ENCODE measurements around the gene PHF20. TPM values are rescaled to one million over a fixed set of nuclear protein-coding genes. Genes with fewer than 3 reads are reported as not detected.
"Not testable (repeated sequence)": the region's sequence is repeated elsewhere in the genome, so short reads cannot be mapped to it uniquely, and the experiment has no call there.

Gene PHF20
- total RNA-seq, 1 donor from 2014 or later = 58.4 TPM

- no peak for DNase-seq (ENCODE audit: low read depth)
Measured at GRCh38 chr20:35839904-35840303, 68.1 kb downstream of the PHF20 start.

DNA sequence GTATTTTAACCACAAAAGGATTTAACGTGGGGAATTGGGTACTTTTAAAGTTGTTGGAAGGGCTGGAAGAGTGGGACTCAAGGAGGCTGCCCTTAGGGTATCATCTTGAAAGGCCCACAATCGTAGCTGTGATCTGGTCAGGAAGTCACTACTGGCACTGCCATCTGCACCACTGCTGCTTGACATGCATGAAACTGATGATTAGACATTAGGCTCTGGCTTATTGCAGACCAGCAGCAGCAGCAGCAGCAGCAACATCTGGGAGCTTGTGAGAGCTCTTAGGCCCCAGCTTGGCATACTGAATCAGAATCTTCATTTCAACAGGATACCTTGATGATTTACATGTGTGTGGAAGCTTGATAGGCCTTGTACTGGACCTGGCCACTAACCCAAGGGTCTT, 68.6 kb downstream of the PHF20 start:
- no peak for DNase-seq (ENCODE audit: low read depth)

GRCh38 chr20:35842361-35842760, 70.5 kb downstream of the PHF20 start:
- DNase-seq (ENCODE audit: low read depth) = no peak

DNA sequence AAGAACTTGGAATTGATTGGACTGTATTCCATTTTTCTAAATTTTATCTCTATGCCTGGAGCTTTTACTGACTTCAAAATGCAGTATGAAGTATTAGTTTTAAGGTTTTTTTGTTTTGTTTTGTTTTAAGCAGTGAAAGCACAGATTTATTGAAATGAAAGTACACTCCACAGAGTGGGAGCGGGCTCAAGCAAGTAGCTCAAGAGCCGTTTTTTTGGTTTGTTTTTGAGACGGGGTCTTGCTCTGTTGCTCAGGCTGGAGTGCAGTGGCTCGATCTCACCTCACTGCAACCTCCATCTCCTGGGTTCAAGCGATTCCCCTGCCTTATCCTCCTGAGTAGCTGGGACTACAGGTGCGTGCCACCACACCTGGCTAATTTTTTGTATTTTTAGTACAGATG, 72.1 kb downstream of the PHF20 start:
- DNase-seq (ENCODE audit: low read depth) = not testable (repeated sequence)

- DNase-seq (ENCODE audit: low read depth) = no peak
Measured at GRCh38 chr20:35845561-35845960, 73.7 kb downstream of the PHF20 start.

GRCh38 chr20:35849706-35850105, 77.9 kb downstream of the PHF20 start:
- no peak for DNase-seq (ENCODE audit: low read depth)

DNA sequence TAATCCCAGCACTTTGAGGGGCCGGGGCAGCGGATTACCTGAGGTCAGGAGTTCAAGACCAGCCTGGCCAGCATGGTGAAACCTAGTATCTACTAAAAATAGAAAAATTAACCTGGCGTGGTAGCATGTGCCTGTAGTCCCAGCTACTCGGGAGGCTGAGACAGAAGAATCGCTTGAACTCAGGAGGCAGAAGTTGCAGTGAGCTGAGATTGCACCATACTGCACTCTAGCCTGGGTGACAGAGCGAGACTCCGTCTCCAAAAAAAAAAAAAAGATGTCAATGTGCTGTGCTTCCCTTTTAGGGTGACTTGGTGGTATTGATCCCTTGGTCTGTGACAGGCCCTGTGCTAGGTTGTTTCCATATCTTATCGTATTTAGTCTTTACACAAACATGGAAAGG, 79.8 kb downstream of the PHF20 start:
- not testable (repeated sequence) for DNase-seq (ENCODE audit: low read depth)

DNA sequence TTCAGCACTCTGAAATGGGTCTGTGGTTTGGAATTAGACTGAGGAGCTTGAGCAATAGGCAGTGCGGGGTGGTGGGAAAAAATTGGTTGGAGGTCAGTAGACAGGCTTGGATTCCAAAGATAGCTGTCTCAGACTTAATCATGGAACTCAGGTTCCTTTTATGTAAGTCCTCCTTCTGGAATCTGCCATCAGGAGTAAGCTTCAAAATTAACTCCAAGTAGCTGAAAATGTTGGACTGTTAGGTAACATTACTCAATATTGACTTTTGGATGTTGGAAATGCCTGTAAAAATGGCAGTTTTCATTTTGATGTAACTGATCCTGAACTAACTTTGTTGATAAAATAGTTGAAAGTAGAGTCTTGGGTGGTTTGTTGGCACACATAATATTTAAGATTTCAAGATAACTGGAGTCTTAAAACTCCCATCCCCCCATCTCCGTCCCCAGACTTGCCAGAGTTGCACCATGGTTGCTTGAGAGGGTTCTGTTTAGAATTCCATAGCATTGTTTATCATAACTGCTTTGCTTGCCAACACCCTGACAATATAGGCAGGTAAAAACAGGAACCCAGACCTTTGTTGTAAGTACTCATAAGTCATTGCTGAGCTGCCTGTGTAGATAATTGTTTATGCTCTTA, 83.0 kb downstream of the PHF20 start:
- peak; percentile 24 for DNase-seq (ENCODE audit: low read depth)

GRCh38 chr20:35855641-35856040, 83.8 kb downstream of the PHF20 start:
- not testable (repeated sequence) for DNase-seq (ENCODE audit: low read depth)

GRCh38 chr20:35856866-35857265, 85.1 kb downstream of the PHF20 start:
- DNase-seq (ENCODE audit: low read depth) = peak; percentile 51

DNA sequence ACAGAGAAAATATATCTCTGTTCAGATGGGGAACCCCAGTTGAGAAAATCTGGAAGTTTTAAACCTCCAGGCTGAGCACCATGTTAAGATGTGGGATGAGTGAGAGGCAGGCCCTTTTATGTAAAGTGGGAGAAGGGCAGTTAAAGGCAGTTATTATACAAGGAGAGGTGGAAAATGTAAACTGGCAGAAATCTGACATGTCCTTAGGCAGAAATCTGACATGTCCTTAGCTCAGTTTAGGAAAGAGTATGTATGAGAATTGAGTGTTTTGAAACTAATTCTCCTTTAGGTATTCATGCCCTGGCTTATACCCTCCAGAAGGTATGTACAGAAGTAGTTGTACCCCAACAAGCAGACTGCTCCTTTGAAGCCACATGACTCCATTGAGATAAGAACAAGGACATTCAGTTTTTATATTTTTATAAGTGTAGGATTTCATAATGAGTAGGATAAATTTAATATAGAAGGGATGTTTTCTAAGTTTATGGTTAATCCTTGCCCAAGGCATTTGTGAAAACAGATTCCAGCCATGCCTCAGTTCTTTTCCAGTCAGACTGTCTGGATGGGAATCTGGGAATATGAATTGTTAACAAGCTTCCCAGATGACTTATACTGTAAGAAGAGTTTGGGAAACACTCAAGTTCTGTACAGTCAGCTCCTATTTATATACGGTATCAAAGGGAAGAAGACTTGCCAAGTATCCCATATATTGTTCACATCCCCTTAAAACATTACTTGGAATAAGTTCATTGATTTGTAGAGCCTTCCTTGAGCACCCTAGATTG, 94.8 kb downstream of the PHF20 start:
- peak; percentile 53 for DNase-seq (ENCODE audit: low read depth)

DNA sequence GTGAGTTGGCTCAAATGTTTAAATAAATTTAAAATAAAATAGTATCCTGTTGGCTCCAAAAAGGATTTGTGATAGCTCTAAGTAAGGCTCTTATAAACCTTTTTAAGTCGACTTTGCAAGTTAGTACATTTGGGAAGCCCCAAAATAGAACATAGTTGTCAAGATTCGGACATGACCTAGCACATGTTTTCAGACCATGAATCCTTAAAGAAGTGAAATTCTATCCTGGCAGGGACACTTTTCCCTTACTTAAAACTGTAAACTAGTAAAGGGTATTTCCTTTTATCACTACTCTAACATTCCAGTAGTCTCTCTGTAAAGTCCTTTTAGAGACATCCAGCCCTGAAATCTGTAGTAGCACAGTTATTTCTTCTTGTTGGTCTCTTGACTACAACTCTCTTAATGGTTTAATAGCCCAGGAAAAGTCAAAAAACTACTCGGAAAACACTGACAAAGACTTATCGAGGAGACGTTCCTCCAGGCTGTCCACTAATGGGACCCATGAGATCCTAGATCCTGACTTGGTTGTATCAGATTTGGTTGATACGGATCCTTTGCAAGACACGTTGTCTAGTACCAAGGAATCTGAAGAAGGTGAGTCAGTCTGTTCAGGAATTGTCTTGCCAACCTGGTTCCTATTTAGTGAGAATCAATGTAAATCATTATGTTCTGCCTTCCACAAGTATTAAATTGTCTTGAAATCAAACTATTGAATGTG, 98.9 kb downstream of the PHF20 start:
- DNase-seq (ENCODE audit: low read depth) = no peak

GRCh38 chr20:35871259-35871771, 99.5 kb downstream of the PHF20 start:
- no peak for DNase-seq (ENCODE audit: low read depth)

DNA sequence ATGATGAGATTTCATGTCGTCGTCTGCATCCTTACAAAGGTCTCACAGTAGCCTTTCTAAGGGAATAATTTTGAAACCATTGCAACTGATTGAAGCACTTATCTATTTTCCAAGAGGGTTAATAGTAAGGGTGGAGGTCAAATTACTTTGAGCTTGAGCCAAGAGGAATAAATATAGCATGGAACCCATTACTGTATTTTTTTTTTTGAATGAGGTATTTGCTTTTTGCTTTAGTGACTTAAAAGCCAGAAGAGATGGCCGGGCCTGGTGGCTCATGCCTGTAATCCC, 104.2 kb downstream of the PHF20 start:
- DNase-seq (ENCODE audit: low read depth) = no peak

- DNase-seq (ENCODE audit: low read depth) = peak; percentile 66
Measured at GRCh38 chr20:35877611-35878010, 105.8 kb downstream of the PHF20 start.

DNA sequence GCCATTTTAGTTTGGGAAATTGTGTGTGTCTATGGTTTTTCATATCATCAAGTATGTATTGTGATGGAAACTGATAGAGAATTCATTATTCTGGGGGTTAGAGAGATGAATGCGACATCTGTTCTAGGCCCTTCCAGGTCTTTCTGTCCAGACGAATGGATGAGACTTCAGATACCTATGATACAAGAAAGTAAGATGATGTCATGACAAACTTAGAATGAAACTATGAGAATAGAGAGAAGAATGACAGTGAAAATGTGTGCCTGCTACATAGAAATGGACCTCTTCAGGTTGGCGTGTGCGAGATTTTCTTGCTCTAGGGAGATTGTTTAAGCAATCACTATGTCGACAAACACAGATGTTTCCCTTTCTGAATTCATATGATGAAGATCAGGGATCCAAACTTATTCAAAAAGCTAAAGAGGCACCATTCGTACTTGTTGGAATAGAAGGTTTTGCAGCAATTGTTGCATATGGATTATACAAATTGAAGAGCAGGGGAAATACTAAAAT, 106.4 kb downstream of the PHF20 start:
- DNase-seq (ENCODE audit: low read depth) = no peak

- no peak for DNase-seq (ENCODE audit: low read depth)
Measured at GRCh38 chr20:35881676-35882075, 109.9 kb downstream of the PHF20 start.

- not testable (repeated sequence) for DNase-seq (ENCODE audit: low read depth)
Measured at GRCh38 chr20:35882427-35883161, 110.8 kb downstream of the PHF20 start.

DNA sequence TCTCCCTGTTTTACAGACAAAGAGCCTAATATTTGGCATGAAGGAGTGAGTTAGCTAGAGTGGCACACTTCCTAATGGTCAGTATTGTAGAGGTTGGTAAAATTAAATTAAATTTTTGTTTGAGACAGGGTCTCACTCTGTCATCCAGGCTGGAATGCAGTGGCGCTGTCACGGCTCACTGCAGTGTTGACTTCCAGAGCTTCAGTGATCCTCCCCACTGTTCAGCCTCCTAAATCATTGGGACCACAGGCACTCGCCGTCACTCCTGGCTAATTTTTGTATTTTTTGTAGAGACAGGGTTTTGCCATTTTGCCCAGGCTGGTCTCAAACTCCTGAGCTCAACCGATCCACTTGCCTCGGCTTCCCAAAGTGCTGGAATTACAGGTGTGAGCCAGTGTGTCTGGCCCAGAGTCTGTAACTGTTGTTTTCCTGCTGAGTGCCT, 111.5 kb downstream of the PHF20 start:
- no peak for DNase-seq (ENCODE audit: low read depth)

DNA sequence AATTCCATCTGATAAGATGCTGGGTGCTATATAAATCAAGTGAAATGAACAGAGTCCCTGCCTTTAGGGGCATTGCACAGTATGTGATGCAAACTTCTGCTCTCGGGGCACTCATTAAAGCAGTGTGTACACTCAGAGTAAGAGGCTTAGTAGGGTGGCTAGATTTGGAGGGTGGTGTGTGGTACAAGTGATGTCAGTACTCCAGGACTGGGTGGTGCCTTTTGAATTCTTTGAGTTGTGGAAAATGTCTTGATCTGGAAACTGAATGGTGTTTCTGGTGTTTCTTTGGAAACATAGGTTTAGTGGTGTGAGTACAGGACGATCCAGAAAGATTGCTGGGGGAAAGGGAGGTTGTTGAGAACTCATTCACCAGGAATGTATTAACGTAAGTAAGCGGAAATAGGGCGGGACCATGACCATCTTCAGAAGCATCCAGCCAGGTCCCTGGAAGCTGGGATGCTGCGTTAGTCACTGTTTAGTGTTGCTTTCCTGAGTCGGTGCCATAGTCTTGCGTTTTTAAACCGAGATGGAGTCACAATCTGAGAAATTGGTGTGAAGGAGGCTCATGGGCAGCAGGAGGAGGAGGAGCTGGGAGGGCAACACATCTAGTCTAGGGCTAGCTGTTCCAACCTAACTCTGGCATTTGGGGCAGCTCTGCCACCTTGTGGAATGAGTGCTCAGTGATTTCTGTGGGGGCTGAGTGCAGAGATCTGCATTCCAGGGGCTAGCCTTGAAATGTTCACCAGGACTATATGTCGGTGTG, 112.1 kb downstream of the PHF20 start:
- peak; percentile 97 for DNase-seq (ENCODE audit: low read depth)

DNA sequence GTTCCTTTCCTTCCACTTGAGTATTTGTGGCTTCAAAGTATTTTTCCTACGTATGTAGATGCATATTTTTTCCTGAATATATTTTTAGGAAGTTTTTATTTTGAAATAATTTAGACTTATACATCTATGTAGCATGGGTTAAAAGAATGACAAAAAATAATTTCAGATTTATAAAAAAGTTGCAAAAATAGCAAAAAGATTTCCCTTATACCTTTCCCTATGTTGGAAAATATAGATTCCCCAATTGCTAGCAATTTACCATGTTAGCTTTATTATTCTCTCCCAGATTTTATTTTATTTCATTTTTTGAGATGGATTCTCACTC, 112.7 kb downstream of the PHF20 start:
- no peak for DNase-seq (ENCODE audit: low read depth)
